Neural crest cell (in vitro differentiated cells): ENCODE data around the gene LDHB. TPM values are rescaled to one million over a fixed set of nuclear protein-coding genes. Genes with fewer than 3 reads are reported as not detected.
"Not testable (repeated sequence)": the region's sequence is repeated elsewhere in the genome, so short reads cannot be mapped to it uniquely, and the experiment has no call there.

Experiments used
- DNase-seq: peaks from one replicate; pipeline ENCODE4 v3.0.0; 2021; ENCODE audit warnings: low read depth, mixed read lengths, low spot score
- H3K27ac Mint-ChIP-seq: one replicate; pipeline ENCODE4 v1.8.0; 2021; ENCODE audit warnings: mild to moderate bottlenecking, mixed read lengths; ENCODE audit not compliant: unreplicated experiment
- H3K27me3 Mint-ChIP-seq: 2 replicates; pipeline ENCODE4 v1.8.0; 2021; ENCODE audit warnings: low read depth, mild to moderate bottlenecking, mixed read lengths
- H3K36me3 Mint-ChIP-seq: 2 replicates; pipeline ENCODE4 v1.8.0; 2021; ENCODE audit warnings: low read depth, mild to moderate bottlenecking, mixed read lengths
- H3K4me1 Mint-ChIP-seq: 2 replicates; pipeline ENCODE4 v1.8.0; 2021; ENCODE audit warnings: mixed read lengths
- H3K4me3 Mint-ChIP-seq: one replicate; pipeline ENCODE4 v1.8.0; 2021; ENCODE audit warnings: mild to moderate bottlenecking, mixed read lengths
- H3K9me3 Mint-ChIP-seq: 2 replicates; pipeline ENCODE4 v1.8.0; 2021; ENCODE audit warnings: mixed read lengths
- CTCF ChIP-seq: fragments of 200-600 bp; sonication (generic); conservative IDR thresholded peaks from 2 replicates; pipeline ENCODE4 v1.5.0; 2021; ENCODE audit warnings: antibody characterized with exemption, mild to moderate bottlenecking
- total RNA-seq: library from RNA; stranded (reverse); gene quantifications from 2 replicates; pipeline ENCODE4 v1.2.1, GENCODE V29; 2021

LDHB gene
- total RNA-seq, 1 donor from 2014 or later, result 1,383 TPM

DNA sequence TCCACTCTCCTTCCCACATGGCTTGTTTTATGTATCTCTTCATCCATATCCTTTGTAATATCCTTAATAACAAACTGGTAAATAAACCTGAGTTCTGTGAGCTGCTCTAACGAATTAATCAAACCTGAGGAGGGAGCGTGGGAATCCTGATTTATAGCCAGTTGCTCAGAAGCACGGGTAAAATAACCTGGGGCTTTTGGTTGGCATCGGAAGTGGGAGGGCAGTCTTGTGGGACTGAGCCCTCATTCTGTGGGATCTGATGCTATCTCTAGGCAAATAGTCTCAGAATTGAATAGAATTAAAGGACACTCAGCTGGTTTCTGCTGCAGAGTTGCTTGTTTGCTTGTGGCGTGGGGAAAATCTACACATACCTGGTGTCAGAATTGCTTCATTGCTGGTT, 17.5 kb upstream of the LDHB start:
- Mint-ChIP-seq H3K4me3 (no peak overlapping the region), H3K27ac (no peak overlapping the region), H3K9me3 (no peaks in the 10 kb centered on the region), H3K27me3 (peaks cover 3% of the 10 kb centered on the region), H3K4me1 (no peaks in the 10 kb centered on the region), H3K36me3 (no peaks in the 10 kb centered on the region)
- DNase-seq, result no peak
- TF ChIP-seq CTCF, result no peak

DNA sequence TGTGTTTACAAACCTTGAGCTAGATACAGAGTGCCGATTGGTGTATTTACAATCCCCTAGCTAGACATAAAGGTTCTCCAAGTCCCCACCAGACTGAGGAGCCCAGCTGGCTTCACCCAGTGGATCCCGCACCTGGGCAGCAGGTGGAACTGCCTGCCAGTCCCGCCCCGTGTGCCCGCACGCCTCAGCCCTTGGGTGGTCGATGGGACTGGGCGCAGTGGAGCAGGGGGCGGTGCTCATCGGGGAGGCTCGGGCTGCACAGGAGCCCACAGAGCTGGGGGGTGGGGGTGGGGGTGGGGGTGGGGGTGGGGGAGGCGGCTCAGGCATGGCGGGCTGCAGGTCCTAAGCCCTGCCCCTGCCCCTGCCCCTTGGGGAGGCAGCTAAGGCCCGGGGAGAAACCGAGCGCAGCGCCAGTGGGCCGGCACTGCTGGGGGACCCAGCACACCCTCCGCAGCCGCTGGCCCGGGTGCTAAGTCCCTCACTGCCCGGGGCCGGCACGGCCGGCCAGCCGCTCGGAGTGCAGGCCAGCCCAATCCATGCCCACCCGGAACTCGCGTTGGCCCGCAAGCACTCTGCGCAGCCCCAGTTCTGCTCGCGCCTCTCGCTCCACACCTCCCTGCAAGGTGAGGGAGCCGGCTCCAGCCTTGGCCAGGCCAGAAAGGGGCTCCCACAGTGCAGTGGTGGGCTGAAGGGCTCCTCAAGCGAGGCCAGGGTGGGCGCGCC, 16.3 kb upstream of the LDHB start:
- H3K4me3 Mint-ChIP-seq, H3K4me1 Mint-ChIP-seq, H3K9me3 Mint-ChIP-seq, DNase-seq, H3K36me3 Mint-ChIP-seq, H3K27me3 Mint-ChIP-seq, H3K27ac Mint-ChIP-seq: not testable (repeated sequence)

DNA sequence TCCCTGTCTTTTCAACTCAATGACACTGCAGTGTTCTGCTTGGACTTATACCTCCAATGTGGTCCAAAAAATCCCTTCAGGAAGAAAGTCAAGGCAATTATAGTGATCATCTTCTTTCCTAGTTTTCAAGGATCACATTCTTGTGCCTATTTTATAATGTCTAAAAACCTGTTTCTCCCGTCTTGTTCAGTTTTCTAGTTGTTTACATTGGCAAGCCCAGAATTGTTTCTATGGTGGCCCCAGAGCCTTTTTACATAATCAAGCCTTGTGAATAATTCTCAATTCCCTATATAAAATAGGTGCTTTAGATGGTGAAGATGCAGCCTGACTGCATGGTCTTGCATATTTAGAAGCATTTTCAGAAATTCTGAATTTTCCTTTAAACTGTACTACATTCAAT, 14.5 kb upstream of the LDHB start:
- Mint-ChIP-seq H3K9me3 (no peaks in the 10 kb centered on the region), H3K4me1 (no peaks in the 10 kb centered on the region), H3K27me3 (peaks cover 3% of the 10 kb centered on the region), H3K4me3 (no peak overlapping the region), H3K36me3 (no peaks in the 10 kb centered on the region), H3K27ac (no peak overlapping the region)
- TF ChIP-seq CTCF, result no peak
- DNase-seq, result no peak

- no peaks in the 10 kb centered on the region for H3K9me3 Mint-ChIP-seq
- H3K27ac Mint-ChIP-seq, result no peak overlapping the region
- H3K27me3 Mint-ChIP-seq, result no peaks in the 10 kb centered on the region
- no peak for DNase-seq
- H3K36me3 Mint-ChIP-seq, result no peaks in the 10 kb centered on the region
- no peak for TF ChIP-seq CTCF
- H3K4me3 Mint-ChIP-seq, result no peak overlapping the region
- no peaks in the 10 kb centered on the region for H3K4me1 Mint-ChIP-seq
Observed at GRCh38 chr12:21666722-21667121, 9.1 kb upstream of the LDHB start.

GRCh38 chr12:21665816-21666215, 8.2 kb upstream of the LDHB start:
- no peak overlapping the region for H3K4me3 Mint-ChIP-seq
- no peaks in the 10 kb centered on the region for H3K9me3 Mint-ChIP-seq
- no peak for DNase-seq
- no peaks in the 10 kb centered on the region for H3K27me3 Mint-ChIP-seq
- H3K36me3 Mint-ChIP-seq, result no peaks in the 10 kb centered on the region
- no peaks in the 10 kb centered on the region for H3K4me1 Mint-ChIP-seq
- no peak overlapping the region for H3K27ac Mint-ChIP-seq
- no peak for TF ChIP-seq CTCF

DNA sequence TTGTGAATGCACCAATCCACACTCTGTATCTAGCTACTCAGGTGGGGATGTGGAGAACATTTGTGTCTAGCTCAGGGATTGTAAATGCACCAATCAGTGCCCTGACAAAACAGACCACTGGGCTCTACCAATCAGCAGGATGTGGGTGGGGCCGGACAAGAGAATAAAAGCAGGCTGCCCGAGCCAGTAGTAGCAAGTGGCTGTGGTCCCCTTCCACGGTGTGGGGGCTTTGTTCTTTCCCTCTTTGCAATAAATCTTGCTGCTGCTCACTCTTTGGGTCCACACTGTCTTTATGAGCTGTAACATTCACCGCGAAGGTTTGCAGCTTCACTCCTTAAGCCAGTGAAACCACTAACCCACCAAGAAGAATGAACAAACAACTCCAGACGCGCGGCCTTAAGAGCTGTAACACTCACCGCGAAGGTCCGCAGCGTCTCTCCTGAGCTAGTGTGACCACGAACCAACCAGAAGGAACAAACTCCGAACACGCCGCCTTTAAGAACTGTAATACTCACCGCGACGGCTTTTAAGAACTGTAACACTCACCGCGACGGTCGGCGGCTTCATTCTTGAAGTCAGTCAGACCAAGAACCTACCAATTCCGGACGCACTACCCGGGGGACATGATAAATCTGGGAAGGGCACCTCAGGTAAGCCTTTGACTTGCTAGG, 4.6 kb upstream of the LDHB start:
- Mint-ChIP-seq H3K36me3 (peaks cover 3% of the 10 kb centered on the region), H3K4me1 (peaks cover 5% of the 10 kb centered on the region), H3K4me3 (no peak overlapping the region), H3K27ac (no peak overlapping the region), H3K9me3 (no peaks in the 10 kb centered on the region), H3K27me3 (no peaks in the 10 kb centered on the region)
- TF ChIP-seq CTCF, result no peak
- DNase-seq, result no peak

GRCh38 chr12:21661396-21662093, 3.9 kb upstream of the LDHB start:
- not testable (repeated sequence) for H3K4me1 Mint-ChIP-seq, H3K36me3 Mint-ChIP-seq, DNase-seq, H3K4me3 Mint-ChIP-seq, H3K27me3 Mint-ChIP-seq, H3K27ac Mint-ChIP-seq, H3K9me3 Mint-ChIP-seq
